Aorta (tissue), 5 donors: ENCODE data around the gene GTF2H3. TPM values are rescaled to one million over a fixed set of nuclear protein-coding genes. Genes with fewer than 3 reads are reported as not detected.

Experiments used
- ATAC-seq: fragments of 200-7000 bp; cut with Tn5 transposase; one replicate; pipeline ENCODE4 v1.9.1; 2022; ENCODE audit warnings: moderate library complexity; ENCODE audit not compliant: low FRiP score
- DNase-seq, 2 donors: peaks; one replicate each; pipeline ENCODE4 v3.0.0-alpha.2; 2020
- H3K27ac ChIP-seq, 2 donors: one replicate each; pipeline ENCODE4 v1.5.1; 2013; ENCODE audit warnings: low read length in 2 of 2, mild to moderate bottlenecking in 2 of 2, moderate library complexity in 2 of 2, control low read depth in 1 of 2, inconsistent platforms in 1 of 2, low read depth in 1 of 2
- H3K27me3 ChIP-seq, 2 donors: one replicate each; pipeline ENCODE4 v1.6.1; 2013; ENCODE audit warnings: control low read depth in 1 of 2, low read length in 1 of 2, mild to moderate bottlenecking in 1 of 2, moderate library complexity in 1 of 2; ENCODE audit not compliant: insufficient read depth in 2 of 2, control insufficient read depth in 1 of 2
- H3K36me3 ChIP-seq, 2 donors: one replicate each; pipeline ENCODE4 v1.6.1; 2013; ENCODE audit warnings: control low read depth in 1 of 2, low read length in 1 of 2, mild to moderate bottlenecking in 1 of 2; ENCODE audit not compliant: insufficient read depth in 2 of 2, control insufficient read depth in 1 of 2
- H3K4me1 ChIP-seq, 2 donors: one replicate each; pipeline ENCODE4 v1.6.1; 2013; ENCODE audit warnings: low read length in 2 of 2, control low read depth in 1 of 2, mild to moderate bottlenecking in 1 of 2, moderate library complexity in 1 of 2; ENCODE audit not compliant: insufficient read depth in 2 of 2, control insufficient read depth in 1 of 2
- H3K4me3 ChIP-seq, 2 donors: one replicate each; pipeline ENCODE4 v1.5.1; 2013; ENCODE audit warnings: low read length in 2 of 2, control low read depth in 1 of 2, mild to moderate bottlenecking in 1 of 2
- H3K9me3 ChIP-seq: one replicate; pipeline ENCODE4 v1.6.1; 2013; ENCODE audit warnings: mild to moderate bottlenecking, low read length; ENCODE audit not compliant: control insufficient read depth
- WGBS, 2 donors: extraction: QIAGEN DNeasy Blood & Tissue Kit; methylation state at CpG; one replicate each; pipeline ENCODE4 v1.1.7; 2013; 5-methylcytosine and 5-hydroxymethylcytosine counted together
- intact Hi-C, 2 donors: fragments of 100-400 bp; cut with DNase I; formaldehyde crosslinking; loops; one replicate each; pipeline versions ENCODE4 v1.14.2 to v1.15.0; 2022
- polyA plus RNA-seq, 2 donors: library from polyadenylated mRNA; stranded (reverse); fragments of 200-250 nt; gene quantifications; one replicate each; pipeline ENCODE4 v1.2.3, GENCODE V29; 2013
- total RNA-seq, 2 donors: library from RNA; stranded (reverse); fragmentation: NEBNext Ultra II Directional; extraction: Animal tissue kit (Norgen Biotek cat#: 25700); gene quantifications; one replicate each; pipeline ENCODE4 v1.2.1, GENCODE V29; 2021
- donor health status: healthy with polysubstance abuse.
- donor health status: Bipolar disorder and iron deficiency.
- donor health status: DM: no; HTN: no; CAD: no.
- donor health status: DM: no; HTN: no; CAD: no.
- donor health status: DM: yes; HTN: yes; CAD: no.

GTF2H3 gene
- total and polyA plus RNA-seq, 4 donors = 8.5 to 18.1 (median 13.8) TPM

GRCh38 chr12:123681605-123682004 lies 48.0 kb downstream of the GTF2H3 start:
- no peaks in the 10 kb centered on the region for H3K4me1 ChIP-seq
- no peak overlapping the region for H3K4me3 ChIP-seq
- WGBS, 2 donors = 86 to 89% methylated on average over 2 of the region's 2 CpGs
- peaks cover 0 to 9% of the 10 kb centered on the region in 2 donors for H3K36me3 ChIP-seq
- H3K27me3 ChIP-seq = no peaks in the 10 kb centered on the region
- DNase-seq (no peak), ATAC-seq (no peak)
- intact Hi-C loops = no loop called here
- no peak overlapping the region for H3K27ac ChIP-seq
- no peaks in the 10 kb centered on the region for H3K9me3 ChIP-seq

DNA sequence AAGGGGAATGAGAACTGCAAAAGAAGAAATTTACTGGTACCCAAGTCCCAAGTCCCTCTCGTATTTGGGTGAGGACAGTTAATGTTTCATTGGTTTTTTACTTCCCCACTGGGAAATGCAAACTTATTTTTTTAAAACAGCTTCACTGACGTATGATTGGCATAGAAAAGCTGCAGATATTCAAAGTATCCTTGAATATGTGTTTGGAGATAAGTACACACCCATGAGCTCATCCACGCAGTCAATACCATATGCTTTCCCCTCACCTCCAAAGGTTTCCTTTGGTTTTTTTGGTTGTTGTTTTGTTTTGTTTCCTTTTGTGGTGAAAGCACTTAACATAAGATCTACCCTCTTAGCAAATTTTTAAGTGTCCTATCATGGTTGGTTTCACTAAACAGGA lies 50.3 kb downstream of the GTF2H3 start:
- no peak overlapping the region for H3K4me3 ChIP-seq
- H3K9me3 ChIP-seq = no peaks in the 10 kb centered on the region
- WGBS, 2 donors = 85 to 92% methylated on average over 3 of the region's 3 CpGs
- no peak overlapping the region for H3K27ac ChIP-seq
- H3K36me3 ChIP-seq = peaks cover 0 to 9% of the 10 kb centered on the region in 2 donors
- ATAC-seq = no peak
- no peaks in the 10 kb centered on the region for H3K27me3 ChIP-seq
- intact Hi-C loops = no loop called here
- no peak for DNase-seq
- no peaks in the 10 kb centered on the region for H3K4me1 ChIP-seq

- Histone ChIP-seq H3K4me1 (no peaks in the 10 kb centered on the region), H3K9me3 (no peaks in the 10 kb centered on the region), H3K4me3 (no peak overlapping the region), H3K27me3 (no peaks in the 10 kb centered on the region), H3K27ac (no peak overlapping the region), H3K36me3 (peaks cover 0 to 8% of the 10 kb centered on the region in 2 donors)
- no peak for DNase-seq
- ATAC-seq = no peak
- 95 to 96% methylated on average over 18 of the region's 18 CpGs for WGBS, 2 donors
- intact Hi-C loops = no loop called here
These were observed 53.1 kb downstream of the GTF2H3 start for GRCh38 chr12:123686636-123687190.

- intact Hi-C loops = no loop called here
- Histone ChIP-seq H3K27me3 (no peaks in the 10 kb centered on the region), H3K27ac (no peak overlapping the region), H3K4me1 (no peaks in the 10 kb centered on the region), H3K9me3 (no peaks in the 10 kb centered on the region), H3K36me3 (peaks cover 0 to 7% of the 10 kb centered on the region in 2 donors), H3K4me3 (no peak overlapping the region)
- no peak for ATAC-seq
- DNase-seq = no peak
- 88% methylated on average over 8 of the region's 8 CpGs for WGBS, 2 donors
These were observed 56.7 kb downstream of the GTF2H3 start for GRCh38 chr12:123690191-123690840.

GRCh38 chr12:123696207-123696606 lies 62.6 kb downstream of the GTF2H3 start:
- no peak for DNase-seq

DNA sequence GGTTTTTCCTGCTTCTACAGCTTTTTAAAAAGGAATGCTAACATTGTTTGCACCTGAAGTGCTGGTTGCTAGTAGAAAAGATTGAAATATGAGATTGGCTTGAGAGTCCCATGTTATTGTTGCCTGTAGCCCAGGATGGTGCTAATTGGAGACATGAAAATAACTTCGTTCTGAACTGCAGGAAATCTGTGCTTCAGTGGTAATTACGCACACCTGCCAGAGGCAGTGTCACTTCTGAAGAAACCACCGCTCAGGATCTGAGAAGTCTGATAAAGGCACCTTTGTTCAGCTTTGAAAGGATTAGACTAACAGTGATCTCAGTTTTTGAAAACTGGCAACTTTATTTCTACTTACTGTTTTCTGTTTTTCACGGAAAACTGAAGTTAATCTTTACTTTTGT lies 63.0 kb downstream of the GTF2H3 start:
- Histone ChIP-seq H3K36me3 (peaks cover 0 to 4% of the 10 kb centered on the region in 2 donors), H3K27ac (no peak overlapping the region), H3K4me3 (no peak overlapping the region), H3K4me1 (no peaks in the 10 kb centered on the region), H3K27me3 (no peaks in the 10 kb centered on the region), H3K9me3 (no peaks in the 10 kb centered on the region)
- WGBS, 2 donors = 88 to 95% methylated on average over 4 of the region's 4 CpGs
- DNase-seq (no peak), ATAC-seq (no peak)
- intact Hi-C loops = no loop called here

More at GRCh38 chr12:123696207-123696606, 62.6 kb downstream of the GTF2H3 start:
- Histone ChIP-seq H3K27me3 (no peaks in the 10 kb centered on the region), H3K36me3 (peaks cover 0 to 5% of the 10 kb centered on the region in 2 donors), H3K4me1 (no peaks in the 10 kb centered on the region), H3K4me3 (no peak overlapping the region), H3K27ac (no peak overlapping the region), H3K9me3 (no peaks in the 10 kb centered on the region)
- no peak for ATAC-seq
- 77 to 78% methylated on average over 8 of the region's 8 CpGs for WGBS, 2 donors
- intact Hi-C loops = no loop called here

DNA sequence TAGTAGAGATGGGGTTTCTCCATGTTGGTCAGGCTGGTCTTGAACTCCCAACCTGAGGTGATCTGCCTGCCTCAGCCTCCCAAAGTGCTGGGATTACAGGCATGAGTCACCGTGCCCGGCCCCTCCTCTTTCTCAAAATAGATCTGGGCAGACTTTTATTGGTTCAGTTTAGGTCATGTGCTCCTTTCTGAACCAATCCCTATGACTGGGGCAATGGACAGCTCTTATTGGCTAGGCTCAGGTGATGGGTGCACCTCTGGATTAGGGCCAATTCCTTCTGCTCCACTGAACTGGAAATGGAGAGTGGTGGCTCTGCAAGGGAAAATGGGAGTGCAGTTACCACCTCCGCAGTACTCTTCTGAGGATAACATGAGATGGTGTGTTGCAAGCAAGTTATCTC lies 72.3 kb downstream of the GTF2H3 start:
- WGBS, 2 donors = 88% methylated on average over 3 of the region's 3 CpGs
- Histone ChIP-seq H3K36me3 (no peaks in the 10 kb centered on the region), H3K27me3 (no peaks in the 10 kb centered on the region), H3K4me3 (no peak overlapping the region), H3K9me3 (no peaks in the 10 kb centered on the region), H3K4me1 (no peaks in the 10 kb centered on the region), H3K27ac (no peak overlapping the region)
- DNase-seq (no peak), ATAC-seq (no peak)
- intact Hi-C loops = no loop called here

GRCh38 chr12:123707466-123707865 lies 73.8 kb downstream of the GTF2H3 start:
- intact Hi-C loops = no loop called here
- no peak overlapping the region for H3K27ac ChIP-seq
- H3K27me3 ChIP-seq = no peaks in the 10 kb centered on the region
- H3K4me3 ChIP-seq = no peak overlapping the region
- 93% methylated on average over 4 of the region's 4 CpGs for WGBS, 2 donors
- ATAC-seq (no peak), DNase-seq (no peak)
- H3K4me1 ChIP-seq = no peaks in the 10 kb centered on the region
- no peaks in the 10 kb centered on the region for H3K36me3 ChIP-seq
- no peaks in the 10 kb centered on the region for H3K9me3 ChIP-seq
